GM19035 (cell line): ENCODE data around the gene SECTM1.
"Not testable (repeated sequence)": the region's sequence is repeated elsewhere in the genome, so short reads cannot be mapped to it uniquely, and the experiment has no call there.

Source experiments
- ATAC-seq: cut with Tn5 transposase; IDR thresholded peaks from one replicate; pipeline ENCODE4 v1.9.1; 2021; ENCODE audit not compliant: unreplicated experiment

SECTM1 gene

DNA sequence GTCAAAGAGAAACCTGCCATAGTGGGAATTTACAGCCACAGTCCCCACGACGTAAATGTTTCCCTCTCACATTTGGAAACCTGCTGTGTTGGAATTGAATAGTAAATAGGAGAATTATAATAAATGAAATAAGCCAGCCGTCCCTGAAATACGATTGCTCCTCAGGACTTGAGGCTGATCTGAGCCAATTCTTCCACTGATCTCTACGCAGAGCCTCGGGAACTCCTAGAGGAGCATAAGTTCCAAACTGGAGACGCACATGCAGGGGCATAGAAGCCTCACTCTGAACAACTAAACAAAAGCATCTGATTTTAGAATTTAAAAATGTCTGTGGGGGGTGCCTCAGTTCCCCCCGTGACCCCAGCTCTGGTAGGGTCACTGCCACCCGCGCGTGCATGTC lies 15.3 kb upstream of the SECTM1 start:
- no peak for ATAC-seq

DNA sequence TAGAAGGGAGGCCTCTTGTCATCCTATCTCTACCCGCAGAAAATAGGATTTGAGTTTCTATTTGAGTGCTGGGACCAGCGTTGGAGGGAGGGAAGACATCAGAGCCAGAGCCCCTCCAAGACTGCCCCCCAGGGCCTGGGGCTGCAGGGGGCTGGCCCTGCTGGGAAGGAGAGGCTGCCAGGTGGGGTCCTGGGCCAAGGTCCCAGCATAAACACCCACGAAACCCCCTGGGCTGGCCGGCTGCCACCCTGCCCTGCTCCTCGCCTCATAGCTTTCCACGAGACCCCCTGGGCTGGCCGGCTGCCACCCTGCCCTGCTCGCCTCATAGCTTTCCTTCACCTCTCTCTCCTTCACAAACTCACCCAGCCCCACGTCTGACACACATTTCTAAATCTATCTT lies 14.9 kb upstream of the SECTM1 start:
- ATAC-seq, result no peak

- not testable (repeated sequence) for ATAC-seq
These were observed 14.4 kb upstream of the SECTM1 start for GRCh38 chr17:82347994-82348393.

GRCh38 chr17:82346342-82347300 lies 13.1 kb upstream of the SECTM1 start:
- ATAC-seq, result no peak

- ATAC-seq, result no peak
These were observed 11.8 kb upstream of the SECTM1 start for GRCh38 chr17:82345151-82345976.

DNA sequence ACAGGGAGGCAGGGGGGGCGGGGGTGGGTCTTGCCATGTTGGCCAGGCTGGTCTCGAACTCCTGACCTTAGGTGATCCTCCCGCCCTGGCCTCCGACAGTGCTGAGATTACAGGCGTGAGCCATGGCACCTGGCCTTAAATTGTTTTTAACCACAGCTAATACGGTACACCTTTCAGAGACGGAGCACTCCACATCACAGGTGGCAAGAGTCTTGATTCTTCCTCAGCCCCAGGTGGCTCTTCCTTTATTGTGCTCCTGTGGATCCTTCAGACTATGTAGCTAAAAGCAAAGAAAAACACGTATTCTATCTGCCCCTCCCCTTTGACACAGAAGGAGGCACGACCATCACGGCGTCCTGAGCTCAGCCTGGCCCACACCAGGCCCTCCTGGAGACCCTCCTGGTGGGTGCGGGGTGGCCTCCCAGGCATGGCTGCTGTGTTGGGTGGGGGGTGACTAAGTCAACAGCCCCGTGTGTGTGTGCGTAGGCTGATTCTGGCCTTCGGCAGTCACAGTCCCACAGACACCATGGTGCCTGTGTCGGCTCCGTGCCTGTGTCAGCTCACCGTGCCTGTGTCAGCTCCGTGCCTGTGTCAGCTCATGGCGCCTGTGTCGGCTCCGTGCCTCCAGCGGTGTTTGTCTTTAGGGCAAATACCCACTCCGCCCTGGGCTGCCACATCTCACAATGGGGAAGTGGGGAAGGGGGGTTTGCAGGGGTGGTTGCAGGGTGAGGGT lies 10.8 kb upstream of the SECTM1 start:
- ATAC-seq, result no peak

DNA sequence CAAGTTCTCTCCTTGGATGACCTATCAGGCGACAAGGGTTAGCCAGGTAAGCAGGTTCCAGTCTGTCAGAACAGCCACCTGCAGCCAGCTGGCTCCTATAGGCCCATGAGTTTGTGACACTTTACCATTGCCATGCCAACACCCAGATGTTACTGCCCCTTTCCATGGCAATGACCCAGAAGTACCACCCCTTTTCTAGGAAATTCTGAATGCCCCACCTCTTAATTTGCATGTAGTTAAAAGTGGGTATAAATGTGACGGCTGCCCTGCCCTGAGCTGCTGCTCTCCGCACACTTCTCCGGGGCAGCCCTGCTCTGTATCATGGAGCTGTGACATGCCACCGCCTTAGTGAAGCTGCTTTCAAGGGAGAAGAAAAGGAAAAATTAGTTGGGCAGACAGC lies 10.0 kb upstream of the SECTM1 start:
- no peak for ATAC-seq

DNA sequence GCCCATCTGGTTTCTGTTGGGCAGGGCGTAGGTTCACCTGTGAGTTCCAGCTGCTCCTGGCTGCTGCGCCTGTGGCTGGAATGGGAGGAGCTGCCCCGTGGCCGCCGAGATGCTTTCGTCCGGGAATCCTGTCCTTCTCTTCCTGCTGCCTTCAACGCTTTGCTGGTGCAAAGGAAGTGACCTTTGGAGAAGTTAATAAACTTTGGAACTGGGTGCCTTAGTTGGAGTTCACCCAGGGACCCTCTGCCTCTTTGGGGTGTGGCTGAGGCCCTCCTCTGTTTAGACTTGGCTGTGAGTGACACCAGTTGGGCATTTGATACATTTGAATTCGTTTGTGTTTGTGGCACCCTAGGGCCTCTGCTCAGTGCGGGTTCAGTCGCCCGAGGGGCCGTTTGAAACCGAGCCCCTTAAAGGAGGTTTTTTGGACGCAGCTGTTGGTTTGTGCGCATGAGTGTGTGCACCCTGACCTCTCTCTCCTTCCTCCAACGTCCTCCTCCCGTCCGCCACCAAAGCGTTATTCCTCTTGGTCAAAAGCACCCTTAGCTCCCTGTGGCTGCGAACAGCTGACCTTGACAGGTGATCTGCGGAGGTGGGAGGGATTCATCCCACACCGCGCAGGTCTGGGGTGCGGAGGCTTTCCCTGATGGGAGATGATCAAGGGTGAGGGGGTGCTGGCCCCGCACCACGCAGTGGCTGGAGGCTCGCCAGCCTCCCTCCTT lies 9.0 kb upstream of the SECTM1 start:
- no peak for ATAC-seq

- ATAC-seq, result no peak
These were observed 6.3 kb upstream of the SECTM1 start for GRCh38 chr17:82339634-82340580.

DNA sequence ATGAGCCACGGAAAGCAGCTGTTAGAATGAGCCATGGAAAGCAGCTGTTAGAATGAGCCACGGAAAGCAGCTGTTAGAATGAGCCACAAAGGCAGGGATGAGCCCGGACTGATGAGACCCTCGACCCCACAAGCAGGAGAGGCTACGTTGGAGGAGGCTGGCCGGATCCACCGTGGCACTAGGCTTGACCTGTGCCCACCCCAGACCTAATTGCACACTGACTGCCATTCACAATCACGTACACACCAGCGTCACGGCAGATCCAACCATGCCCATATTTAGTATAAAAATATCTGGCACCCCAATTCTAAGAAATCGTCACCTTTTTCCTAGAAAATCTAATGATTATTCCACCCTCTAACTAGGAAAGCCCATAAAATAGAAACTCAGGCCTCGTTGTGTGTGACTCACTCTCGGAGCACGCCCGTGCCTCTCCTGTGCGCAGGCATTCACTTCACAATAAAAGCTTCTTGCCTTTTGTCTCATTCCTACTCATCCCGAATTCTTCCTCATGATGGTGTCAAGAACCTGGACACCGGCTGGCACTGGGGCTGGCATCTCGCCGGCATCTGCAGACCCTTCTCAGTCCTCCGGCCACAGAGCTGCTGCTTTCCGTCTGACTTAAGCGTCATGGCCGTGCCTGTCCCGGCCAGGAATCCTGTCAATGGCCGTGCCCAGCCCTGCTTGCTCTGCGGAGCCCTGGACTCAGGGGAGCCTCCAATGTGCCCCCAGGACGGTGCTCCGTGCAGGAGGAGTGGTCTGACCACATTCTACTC lies 5.5 kb upstream of the SECTM1 start:
- ATAC-seq, result no peak

- no peak for ATAC-seq
These were observed 1.2 kb upstream of the SECTM1 start for GRCh38 chr17:82334622-82335394.

DNA sequence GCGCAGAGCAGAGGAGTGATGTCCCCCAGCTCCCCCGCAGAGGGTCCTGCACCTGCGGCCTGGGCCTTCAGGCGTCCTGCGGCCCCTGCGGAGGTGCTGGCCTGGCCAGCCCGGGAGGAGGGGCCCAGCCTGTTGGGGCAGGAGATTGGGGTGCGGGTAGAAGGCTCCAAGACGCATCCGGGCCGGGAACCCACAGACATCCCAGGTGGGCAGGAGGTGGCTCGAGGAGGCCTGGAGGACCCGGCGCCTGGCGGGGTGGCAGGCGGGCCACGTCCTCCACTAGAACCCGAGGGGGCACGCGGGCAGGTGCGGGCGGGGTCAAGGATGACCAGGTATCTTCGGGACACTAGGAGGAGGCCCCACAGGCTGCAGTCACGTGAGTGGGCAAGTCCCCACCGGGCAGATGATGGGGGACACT lies 647 bp upstream of the SECTM1 start:
- ATAC-seq, result no peak

DNA sequence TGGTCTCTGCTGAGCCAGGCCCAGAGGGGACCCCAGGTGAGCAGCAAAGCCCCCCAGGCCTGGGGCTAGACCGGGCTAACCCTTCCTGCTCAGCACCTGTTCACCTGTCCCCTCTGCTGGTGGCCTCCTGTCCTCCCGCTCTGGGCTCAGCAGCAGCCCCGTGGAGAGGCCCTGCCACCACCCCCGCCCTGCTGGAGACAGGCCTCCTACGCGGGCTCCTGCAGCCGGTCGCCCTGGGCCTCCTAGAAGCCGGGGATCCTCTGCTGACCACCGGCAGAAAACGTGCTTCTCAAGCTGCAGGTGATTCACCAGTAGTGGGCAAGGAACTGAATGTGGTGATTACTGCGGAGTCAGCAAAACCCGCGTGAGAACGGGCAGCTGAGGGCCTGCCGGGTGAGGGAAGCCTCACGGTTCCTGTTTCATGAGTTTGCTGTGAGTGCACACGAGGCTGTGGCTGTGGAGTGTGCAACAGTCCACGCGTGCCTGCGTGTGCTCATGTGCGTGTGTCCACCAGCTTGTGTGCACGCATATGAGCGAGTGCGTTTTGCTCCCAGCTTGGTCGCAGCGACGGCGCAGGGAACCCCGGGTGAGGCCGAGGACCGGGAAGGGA lies 792 bp downstream of the SECTM1 start:
- ATAC-seq, result no peak

- no peak for ATAC-seq
These were observed 2.1 kb downstream of the SECTM1 start for GRCh38 chr17:82331345-82331939.

GRCh38 chr17:82330322-82331239 lies 3.0 kb downstream of the SECTM1 start:
- ATAC-seq, result no peak

DNA sequence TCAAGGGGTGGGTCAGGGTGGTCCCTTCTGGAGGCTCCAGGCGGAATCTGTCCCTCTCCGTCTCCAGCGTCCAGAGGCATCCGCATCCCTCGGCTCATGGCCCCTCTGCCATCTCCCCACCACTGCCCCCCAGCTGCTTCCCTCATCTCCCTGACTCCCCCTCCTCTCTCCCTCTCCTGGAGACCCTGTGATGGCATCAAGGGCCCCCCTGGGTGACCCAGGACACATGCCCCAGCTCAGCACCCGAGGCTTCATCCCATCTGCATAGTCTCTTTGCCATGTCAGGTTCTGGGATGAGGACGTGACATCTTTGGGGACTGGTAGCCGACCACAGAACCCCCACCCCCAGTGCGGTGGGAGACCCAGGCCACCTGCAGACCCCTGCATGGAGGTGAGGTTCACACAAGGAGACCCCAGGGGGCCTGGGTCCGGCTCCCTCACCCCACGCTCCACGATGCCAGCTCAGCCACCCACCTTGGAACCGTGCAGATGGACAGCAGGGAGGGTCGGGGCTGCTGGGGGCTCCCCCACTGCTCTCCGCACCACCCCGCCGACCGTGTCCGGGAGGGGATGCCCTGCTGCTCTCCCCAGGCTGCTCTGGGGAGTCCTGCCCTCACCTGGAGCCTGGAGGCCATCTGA lies 3.8 kb downstream of the SECTM1 start:
- ATAC-seq, result no peak
